HG02885 (cell line): ENCODE results near the gene MAN1B1.
A peak's percentile ranks its signal among the peaks of the same experiment; 100 is the strongest.
"Not testable (repeated sequence)": the region's sequence is repeated elsewhere in the genome, so short reads cannot be mapped to it uniquely, and the experiment has no call there.

Source experiments
- ATAC-seq: cut with Tn5 transposase; IDR thresholded peaks from one replicate; pipeline ENCODE4 v1.9.1; 2021; ENCODE audit warnings: mild to moderate bottlenecking; ENCODE audit not compliant: unreplicated experiment, poor library complexity

MAN1B1 gene

GRCh38 chr9:137122796-137123467 lies 36.1 kb downstream of the MAN1B1 start:
- not testable (repeated sequence) for ATAC-seq

DNA sequence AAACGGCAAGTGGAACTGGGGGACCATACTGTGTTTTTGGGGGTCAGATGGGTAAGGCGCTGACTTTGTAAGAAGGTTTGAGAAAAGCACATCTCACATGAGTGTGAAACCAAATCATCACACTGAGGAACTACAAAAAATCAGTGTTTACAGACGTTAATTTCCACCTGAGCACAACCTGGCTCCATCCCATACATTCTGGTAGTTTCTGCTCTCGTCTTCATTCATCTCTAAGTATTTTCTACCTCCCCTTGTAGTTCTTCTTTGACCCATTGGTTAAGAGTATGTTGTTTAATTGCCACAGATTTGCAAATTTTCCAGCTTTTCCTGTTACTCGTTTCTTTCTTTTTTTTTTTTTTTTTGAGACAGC lies 36.7 kb downstream of the MAN1B1 start:
- ATAC-seq = no peak

DNA sequence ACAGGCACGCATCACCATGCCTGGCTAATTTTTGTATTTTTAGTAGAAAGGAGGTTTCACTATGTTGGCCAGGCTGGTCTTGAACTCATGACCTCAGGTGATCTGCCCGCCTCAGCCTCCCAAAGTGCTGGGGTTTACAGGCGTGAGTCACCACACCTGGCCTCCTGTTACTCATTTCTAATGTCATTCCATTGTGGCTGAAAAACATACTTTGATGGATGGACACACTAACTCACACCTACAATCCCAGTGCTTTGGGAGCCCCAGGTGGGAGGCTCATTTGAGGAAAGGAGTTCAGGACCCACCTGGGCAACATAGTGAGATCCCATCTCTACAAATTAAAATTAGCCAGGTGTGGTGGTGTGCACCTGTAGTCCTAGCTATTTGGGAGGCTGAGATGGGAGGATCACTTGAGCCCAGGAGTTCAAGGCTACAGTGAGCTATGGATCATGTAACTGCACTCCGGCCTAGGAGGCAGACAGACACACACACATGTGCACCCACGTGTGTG lies 37.2 kb downstream of the MAN1B1 start:
- not testable (repeated sequence) for ATAC-seq

DNA sequence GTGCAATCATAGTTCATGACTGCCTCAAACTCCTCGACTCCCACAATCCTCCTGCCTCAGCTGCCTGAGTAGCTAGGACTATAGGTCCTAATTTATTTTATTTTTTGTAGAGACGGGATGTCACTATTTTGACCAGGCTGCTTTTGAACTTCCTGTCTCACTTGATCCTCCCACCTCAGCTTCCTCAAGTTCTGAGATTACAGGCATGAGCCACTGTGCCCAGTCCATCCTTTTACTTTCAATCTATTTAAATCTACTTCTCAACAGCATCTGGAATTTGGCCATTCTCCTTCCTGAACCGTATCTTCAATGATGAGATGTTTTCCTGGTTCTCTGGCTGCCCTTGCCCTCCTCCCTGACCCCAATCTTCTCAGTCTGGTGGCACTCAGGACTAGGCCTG lies 40.0 kb downstream of the MAN1B1 start:
- no peak for ATAC-seq

DNA sequence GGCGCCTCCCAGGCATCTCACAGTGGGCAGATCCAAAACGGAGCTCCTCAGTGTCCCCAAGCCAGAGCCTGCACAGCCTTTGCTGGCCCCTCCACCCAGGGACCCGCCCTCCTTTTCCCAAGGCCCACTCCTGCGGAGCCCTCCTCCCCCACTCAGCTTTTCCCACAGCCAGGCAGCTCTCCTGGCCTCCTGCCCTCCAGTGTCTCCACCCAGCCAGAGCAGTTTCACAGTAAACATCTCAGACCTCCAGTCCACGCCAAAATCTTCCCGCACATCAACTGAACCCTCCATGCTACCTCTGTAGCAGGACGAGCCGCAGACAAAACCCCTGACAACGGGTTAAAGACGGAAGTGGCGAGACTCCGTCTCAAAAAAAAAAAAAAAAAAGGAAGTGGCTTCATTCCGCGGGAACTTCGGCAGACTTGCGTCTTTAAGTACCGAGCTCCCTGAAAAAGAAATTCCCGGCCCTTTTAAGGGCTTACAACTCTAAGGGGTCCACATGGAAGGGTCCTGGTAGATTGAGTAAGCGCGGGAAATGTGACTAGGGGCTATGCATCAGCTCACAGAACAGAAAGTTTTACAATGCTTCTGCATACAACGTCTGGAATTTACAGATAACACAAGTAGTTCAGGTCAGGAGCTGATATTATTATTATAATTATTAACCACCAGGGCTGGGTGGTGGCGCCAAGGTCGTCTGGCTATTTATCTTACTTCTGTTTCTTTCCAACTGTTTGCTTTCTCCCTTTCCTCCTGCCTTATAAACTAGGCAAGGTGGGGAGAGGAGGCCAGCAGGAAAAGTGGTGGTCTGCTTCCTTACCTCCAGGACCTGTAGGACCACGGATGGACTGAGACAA lies 40.7 kb downstream of the MAN1B1 start:
- no peak for ATAC-seq

GRCh38 chr9:137128158-137128861 lies 41.5 kb downstream of the MAN1B1 start:
- ATAC-seq = no peak

DNA sequence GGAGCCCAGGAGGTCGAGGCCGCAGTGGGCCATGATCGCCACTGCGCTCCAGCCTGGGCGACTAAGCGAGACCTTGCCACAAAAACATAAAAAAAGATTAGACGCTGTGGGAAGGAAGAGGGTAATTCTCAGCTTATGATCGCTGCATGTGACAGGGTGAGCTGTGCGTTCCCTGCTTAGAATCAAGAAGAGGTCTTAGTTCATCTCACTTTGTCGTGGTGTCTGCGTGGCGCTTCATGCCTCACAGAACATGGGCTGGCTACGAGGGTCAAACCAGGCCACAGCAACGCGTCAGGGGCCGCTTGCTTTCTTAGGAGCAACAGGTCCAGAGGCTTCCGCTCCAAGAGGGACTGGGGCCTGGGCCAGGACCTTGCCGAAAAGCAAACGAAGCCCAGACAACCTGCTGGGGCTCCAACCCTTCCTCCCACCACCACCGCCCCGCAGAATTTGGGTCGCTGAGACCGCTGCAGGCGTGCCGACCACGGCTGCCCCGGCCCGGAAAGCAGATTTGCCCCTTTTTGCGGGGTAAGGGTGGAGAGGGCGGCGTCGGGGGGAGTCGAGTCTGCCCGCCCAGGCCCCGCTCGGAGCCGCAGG lies 42.2 kb downstream of the MAN1B1 start:
- ATAC-seq = no peak

DNA sequence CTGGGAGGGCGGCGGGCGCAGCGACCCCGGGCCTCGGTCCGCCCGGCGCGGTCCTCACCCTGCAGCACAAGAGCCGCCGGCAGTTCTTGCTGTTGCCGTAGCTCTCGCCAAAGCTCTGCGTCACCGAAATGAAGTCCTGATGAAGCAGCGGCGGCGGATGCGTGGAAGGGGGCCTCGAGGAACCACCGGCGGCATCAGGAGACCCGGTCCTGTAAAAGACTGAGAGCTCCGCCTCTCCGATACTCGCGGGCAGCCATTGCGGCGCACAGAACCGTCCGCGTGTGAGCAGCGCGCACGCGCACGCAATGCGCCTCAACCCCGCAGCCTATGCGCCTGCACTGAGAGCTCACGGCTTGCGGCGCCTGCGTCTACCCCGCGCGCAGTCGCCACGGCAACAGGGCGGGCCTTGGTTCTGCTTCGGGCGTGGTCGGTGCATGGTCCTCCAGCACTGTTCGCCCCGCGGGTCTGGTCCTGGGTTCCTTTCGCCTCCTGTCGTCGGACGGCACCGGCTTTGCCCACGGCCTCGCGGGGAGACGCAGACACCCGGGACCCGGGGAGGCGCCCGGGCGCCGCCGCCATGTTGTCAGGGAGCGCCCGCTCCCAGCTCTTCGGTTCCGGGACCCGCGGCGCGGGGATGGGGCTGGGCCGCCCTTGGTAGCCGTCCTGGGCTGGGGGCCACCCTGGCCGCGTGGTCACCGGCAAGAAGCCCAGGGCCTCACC lies 42.8 kb downstream of the MAN1B1 start:
- ATAC-seq = peak; percentile 89

GRCh38 chr9:137130176-137130755 lies 43.5 kb downstream of the MAN1B1 start:
- ATAC-seq = peak; percentile 28

- no peak for ATAC-seq
These were observed 47.4 kb downstream of the MAN1B1 start for GRCh38 chr9:137134191-137134590.

DNA sequence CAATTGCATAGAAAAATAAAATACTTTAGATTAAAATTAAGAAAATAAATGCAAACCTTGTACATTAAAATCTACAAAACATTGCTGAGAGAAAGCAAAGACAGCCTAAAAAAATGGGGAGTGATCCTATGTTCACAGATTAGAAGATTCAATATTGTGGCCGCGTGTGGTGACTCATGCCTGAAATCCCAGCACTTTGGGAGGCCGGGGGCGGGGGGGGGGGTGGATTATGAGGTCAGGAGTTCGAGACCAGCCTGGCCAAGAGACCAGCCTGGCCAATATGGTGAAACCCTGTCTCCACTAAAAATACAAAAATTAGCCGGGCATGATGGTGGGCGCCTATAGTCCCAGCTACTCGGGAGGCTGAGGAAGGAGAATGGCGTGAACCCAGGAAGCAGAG lies 48.4 kb downstream of the MAN1B1 start:
- not testable (repeated sequence) for ATAC-seq

GRCh38 chr9:137136261-137136880 lies 49.6 kb downstream of the MAN1B1 start:
- ATAC-seq = no peak

DNA sequence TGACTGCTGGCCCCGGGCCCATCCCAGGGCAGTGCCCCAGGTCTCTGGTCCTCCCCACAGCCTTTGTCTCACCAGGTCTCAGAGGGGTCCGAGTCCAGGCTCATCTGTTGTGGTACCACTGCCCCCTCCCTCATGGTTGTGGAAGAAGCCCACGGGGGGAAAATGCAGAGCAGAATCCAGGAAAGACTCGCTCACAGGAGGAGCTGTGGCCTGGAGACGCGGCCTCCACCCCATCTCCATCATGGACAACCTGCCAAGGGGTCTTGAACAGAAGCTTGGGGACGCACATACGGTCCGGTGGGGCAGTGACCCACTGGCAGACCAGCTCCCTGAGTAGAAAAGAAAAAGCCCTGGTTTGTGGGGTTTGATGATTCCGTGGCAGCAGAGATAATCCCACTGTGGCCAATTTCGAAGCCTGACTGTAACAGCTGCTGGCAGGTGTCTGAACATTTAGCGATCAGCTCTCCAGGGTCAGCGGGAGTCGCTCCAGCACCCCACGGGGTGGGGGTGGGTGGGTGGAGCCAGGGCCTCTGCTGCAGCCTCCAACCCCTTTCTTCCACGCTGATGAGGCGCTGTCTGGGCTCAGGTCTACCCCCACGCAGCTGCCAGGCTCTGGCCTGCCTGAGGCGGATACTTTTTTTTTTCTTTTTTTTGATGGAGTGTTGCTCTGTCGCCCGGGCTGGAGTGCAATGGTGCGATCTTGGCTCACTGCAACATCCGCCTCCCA lies 50.3 kb downstream of the MAN1B1 start:
- no peak for ATAC-seq

DNA sequence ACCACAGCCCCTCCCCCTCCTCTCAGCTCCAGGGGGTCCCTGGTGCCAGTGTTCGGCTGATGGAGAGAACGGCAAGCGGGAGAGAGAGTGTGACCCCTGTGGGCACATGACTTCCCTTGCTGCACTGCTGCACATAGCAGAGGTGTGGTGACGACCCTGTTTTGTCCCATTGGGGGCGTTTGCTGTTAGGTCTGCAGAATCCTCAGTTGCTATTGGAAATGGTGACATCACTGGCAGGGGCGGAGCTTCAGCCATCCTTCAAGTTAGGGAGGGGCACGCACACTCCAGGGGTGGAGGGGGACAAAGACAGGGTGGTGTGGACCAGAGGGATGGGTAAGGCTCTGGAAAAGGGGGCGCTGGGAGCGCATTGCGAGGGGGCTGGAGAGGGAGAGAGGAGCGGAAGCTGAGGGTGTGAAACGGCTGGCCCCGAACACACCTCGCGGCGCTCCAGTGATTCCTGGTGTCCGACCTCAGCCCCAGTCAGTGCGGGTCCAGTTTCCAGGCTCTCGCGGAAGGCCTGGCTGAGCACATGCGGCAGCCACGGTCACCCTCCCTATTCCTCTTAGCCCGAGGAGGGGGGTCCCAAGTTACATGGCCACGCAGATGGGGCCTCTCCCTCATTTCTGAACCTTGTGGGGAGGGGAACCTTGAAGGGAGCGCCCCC lies 51.4 kb downstream of the MAN1B1 start:
- ATAC-seq = no peak

- no peak for ATAC-seq
These were observed 52.1 kb downstream of the MAN1B1 start, which contains the start of gene GRIN1 for GRCh38 chr9:137138722-137139467. GRIN1 (plus strand) TSS chr9:137139154; CDS start chr9:137139487, 333 bp downstream.

DNA sequence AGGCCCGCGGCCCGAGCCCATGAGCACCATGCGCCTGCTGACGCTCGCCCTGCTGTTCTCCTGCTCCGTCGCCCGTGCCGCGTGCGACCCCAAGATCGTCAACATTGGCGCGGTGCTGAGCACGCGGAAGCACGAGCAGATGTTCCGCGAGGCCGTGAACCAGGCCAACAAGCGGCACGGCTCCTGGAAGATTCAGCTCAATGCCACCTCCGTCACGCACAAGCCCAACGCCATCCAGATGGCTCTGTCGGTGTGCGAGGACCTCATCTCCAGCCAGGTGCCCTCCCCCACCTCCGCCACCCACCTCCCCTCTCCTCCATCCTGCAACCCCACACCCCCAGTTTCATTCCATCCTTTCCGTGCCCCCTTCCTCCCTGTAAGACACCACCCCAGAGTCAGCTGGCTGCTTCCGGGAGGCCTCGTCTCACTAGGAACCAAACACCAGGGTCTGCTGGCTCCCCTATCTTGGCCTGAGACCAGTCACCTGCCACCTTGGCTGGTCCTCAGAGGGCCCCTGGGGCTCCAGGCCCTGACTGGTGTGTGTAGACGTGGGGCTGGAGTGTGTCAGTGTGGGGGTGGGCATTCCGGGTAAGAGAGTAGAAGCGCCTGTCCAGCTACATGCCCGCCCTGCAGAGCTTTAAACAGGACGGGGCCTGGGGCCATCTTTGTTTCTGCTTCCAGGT lies 52.8 kb downstream of the MAN1B1 start:
- no peak for ATAC-seq
